Upper lobe of left lung (tissue), 6 donors: Measurements from ENCODE around the gene VCP. TPM values are rescaled to one million over a fixed set of nuclear protein-coding genes. Genes with fewer than 3 reads are reported as not detected.
A peak's percentile ranks its signal among the peaks of the same experiment; 100 is the strongest.

Experiments used
- ATAC-seq, 2 donors: fragments of 200-7000 bp; cut with Tn5 transposase; one replicate each; pipeline ENCODE4 v1.9.1; 2022; ENCODE audit warnings: mild to moderate bottlenecking in 2 of 2, moderate library complexity in 2 of 2; ENCODE audit not compliant: low FRiP score in 2 of 2
- DNase-seq, 2 donors: peaks; one replicate each; pipeline ENCODE4 v3.0.0-alpha.2; 2019 to 2020
- H3K27ac ChIP-seq, 4 donors: fragments of 200-600 bp; sonication (generic); one replicate each; pipeline ENCODE4 v1.5.1; 2016 to 2019
- H3K27me3 ChIP-seq, 4 donors: fragments of 200-600 bp; sonication (generic); one replicate each; pipeline ENCODE4 v1.5.1; 2017 to 2019
- H3K36me3 ChIP-seq, 4 donors: fragments of 200-600 bp; sonication (generic); one replicate each; pipeline ENCODE4 v1.5.1; 2016 to 2019
- H3K4me1 ChIP-seq, 4 donors: fragments of 200-600 bp; sonication (generic); one replicate each; pipeline ENCODE4 v1.5.1; 2018 to 2019
- H3K4me3 ChIP-seq, 4 donors: fragments of 200-600 bp; sonication (generic); one replicate each; pipeline ENCODE4 v1.5.1; 2017 to 2019; ENCODE audit warnings: mild to moderate bottlenecking in 2 of 4, moderate library complexity in 1 of 4
- H3K9me3 ChIP-seq, 4 donors: fragments of 200-600 bp; sonication (generic); one replicate each; pipeline ENCODE4 v1.5.1; 2018 to 2019
- EP300 ChIP-seq, 4 donors: sonication (generic); formaldehyde crosslinking; IDR thresholded peaks; one replicate each; pipeline ENCODE4 v1.5.1; 2017; ENCODE audit warnings: antibody characterized with exemption in 4 of 4, control low read depth in 2 of 4
- POLR2A ChIP-seq, 4 donors: fragments of 450-650 bp; IDR thresholded peaks; one replicate each; pipeline ENCODE4 v1.5.1; 2016 to 2017; ENCODE audit warnings: antibody characterized with exemption in 4 of 4, mild to moderate bottlenecking in 2 of 4
- POLR2AphosphoS5 ChIP-seq, 2 donors: sonication (generic); formaldehyde crosslinking; IDR thresholded peaks; one replicate each; pipeline ENCODE4 v1.5.1; 2017; ENCODE audit warnings: antibody characterized with exemption in 2 of 2
- WGBS, 2 donors: methylation state at CpG; one replicate each; pipeline ENCODE4 v1.1.5; 2017 to 2018; 5-methylcytosine and 5-hydroxymethylcytosine counted together
- total RNA-seq, 6 donors: library from RNA; depleted of rRNA in 4 of 6; stranded (reverse); fragments of >200 nt in 4 of 6; gene quantifications; one replicate each; pipeline versions ENCODE4 v1.1.0 to v1.2.1, GENCODE V29; 2016 to 2021
- TF ChIP-seq, protein P1 (sequence below), 6 experiments: fragments of 450-650 bp in 4 of 6; fragments of 200-600 bp in 2 of 6; sonication (generic) in 2 of 6; IDR thresholded peaks; one replicate each; pipeline ENCODE4 v1.5.1; 2016 to 2019; ENCODE audit warnings: antibody characterized with exemption in 6 of 6
- donor health status: DM: no; HTN: no; CAD: no; lungs with moderate emphysema.
- donor health status: DM: no; HTN: yes; CAD: no; lungs with severe emphysema.

VCP gene
- total RNA-seq, 6 donors from 2014 or later = 170 to 215 (median 189) TPM

DNA sequence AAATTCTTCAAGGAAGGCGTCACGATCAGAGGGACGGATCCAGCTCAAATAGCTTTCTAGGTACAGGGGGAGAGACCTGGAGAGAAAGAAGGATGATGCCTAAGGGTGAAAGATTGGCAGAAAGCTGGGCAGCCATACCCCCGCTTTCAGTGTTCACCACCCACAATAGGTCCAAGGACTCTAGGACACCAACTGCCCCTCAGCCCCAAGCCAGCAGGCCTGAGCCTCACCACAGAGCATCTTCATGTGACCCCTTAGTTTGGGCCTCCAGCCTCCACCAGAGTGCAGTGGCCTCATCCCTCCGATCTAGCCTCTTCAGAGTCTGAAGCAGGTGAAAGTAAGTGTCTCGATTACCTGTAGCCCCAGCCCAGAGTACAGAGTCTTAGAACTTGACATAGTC, 1.7 kb upstream of the VCP start:
- WGBS, 2 donors = 95 to 98% methylated on average over 5 to 6 of the region's 6 CpGs
- TF ChIP-seq POLR2A (IDR thresholded peaks at IDR 0.05) (no peak), POLR2AphosphoS5 (IDR thresholded peaks at IDR 0.05) (no peak), EP300 (IDR thresholded peaks at IDR 0.05) (no peak)
- TF ChIP-seq, protein P1, sequence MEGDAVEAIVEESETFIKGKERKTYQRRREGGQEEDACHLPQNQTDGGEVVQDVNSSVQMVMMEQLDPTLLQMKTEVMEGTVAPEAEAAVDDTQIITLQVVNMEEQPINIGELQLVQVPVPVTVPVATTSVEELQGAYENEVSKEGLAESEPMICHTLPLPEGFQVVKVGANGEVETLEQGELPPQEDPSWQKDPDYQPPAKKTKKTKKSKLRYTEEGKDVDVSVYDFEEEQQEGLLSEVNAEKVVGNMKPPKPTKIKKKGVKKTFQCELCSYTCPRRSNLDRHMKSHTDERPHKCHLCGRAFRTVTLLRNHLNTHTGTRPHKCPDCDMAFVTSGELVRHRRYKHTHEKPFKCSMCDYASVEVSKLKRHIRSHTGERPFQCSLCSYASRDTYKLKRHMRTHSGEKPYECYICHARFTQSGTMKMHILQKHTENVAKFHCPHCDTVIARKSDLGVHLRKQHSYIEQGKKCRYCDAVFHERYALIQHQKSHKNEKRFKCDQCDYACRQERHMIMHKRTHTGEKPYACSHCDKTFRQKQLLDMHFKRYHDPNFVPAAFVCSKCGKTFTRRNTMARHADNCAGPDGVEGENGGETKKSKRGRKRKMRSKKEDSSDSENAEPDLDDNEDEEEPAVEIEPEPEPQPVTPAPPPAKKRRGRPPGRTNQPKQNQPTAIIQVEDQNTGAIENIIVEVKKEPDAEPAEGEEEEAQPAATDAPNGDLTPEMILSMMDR (IDR thresholded peaks at IDR 0.05) = no peak
- H3K4me1 ChIP-seq = peaks cover 26 to 44% (median 28%) of the 10 kb centered on the region in 4 donors
- H3K9me3 ChIP-seq = no peaks in the 10 kb centered on the region
- no peaks in the 10 kb centered on the region for H3K27me3 ChIP-seq
- H3K36me3 ChIP-seq = peaks cover 0 to 11% (median 4%) of the 10 kb centered on the region in 4 donors
- DNase-seq (no peak), ATAC-seq (no peak)
- no peak overlapping the region for H3K27ac ChIP-seq
- H3K4me3 ChIP-seq = no peak overlapping the region

DNA sequence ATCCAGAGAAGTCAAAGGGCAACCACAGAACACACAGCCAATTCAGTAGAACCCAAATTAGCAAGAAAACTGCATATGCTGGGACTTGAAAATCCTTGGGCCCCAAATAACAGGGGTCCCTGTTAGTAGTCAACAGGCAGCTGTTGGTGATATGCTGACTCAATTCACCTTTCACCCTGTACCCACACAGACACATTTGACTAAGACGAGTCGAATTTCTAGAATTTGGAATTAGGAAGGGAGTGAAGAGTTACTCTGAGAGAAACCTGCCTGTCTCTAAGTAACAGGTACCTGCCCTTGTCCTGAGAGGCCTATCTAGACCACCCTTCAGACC, 821 bp upstream of the VCP start:
- no peaks in the 10 kb centered on the region for H3K9me3 ChIP-seq
- DNase-seq = no peak
- no peak for ATAC-seq
- H3K27me3 ChIP-seq = no peaks in the 10 kb centered on the region
- peaks cover 0 to 13% (median 4%) of the 10 kb centered on the region in 4 donors for H3K36me3 ChIP-seq
- peak overlapping the region; percentile 99 to 100 (median 100) for H3K27ac ChIP-seq
- no peak for TF ChIP-seq EP300 (IDR thresholded peaks at IDR 0.05)
- TF ChIP-seq, protein P1 (IDR thresholded peaks at IDR 0.05) = no peak
- TF ChIP-seq POLR2AphosphoS5 (IDR thresholded peaks at IDR 0.05) = no peak
- no peak for TF ChIP-seq POLR2A (IDR thresholded peaks at IDR 0.05)
- WGBS, 2 donors = 83 to 86% methylated on average over 2 of the region's 2 CpGs
- H3K4me1 ChIP-seq = peaks cover 30 to 40% (median 31%) of the 10 kb centered on the region in 4 donors
- H3K4me3 ChIP-seq = no peak overlapping the region

DNA sequence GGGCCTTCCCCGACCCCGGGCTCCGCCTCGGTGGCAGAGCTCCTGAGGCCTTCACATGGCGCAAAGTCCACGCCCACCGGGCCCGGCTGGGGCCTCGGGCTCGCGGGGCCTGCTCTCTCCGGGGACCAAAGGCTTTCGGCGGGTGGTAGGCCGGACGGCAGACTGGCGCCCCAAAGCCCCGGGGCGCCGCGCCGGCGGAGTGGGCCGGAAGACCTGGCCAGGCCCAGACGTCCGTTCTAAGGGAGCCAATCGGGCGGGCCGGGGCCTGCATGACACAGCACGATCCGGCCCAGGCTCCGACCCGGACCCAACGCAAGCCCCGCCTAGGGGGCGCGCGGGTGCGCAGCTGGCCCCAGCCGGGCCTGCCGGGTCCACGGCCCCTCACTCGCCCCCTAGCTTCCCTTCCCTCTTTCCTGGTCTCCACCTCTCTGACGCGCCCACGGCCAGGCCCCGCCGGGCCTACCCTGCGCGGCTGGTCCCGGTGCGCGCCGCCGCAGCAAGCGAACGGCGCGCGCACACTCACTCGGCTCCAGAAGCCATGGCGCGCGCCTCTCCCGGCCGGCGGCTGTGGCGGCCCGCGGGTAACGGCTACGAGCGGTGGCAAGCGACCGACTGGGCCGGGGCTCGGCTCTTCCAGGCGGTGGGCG, 488 bp downstream of the VCP start:
- TF ChIP-seq, protein P1 (IDR thresholded peaks at IDR 0.05) = peak in 4 of 6 experiments; percentile 41 to 60 (median 53)
- TF ChIP-seq EP300 (IDR thresholded peaks at IDR 0.05) (no peak), POLR2A (IDR thresholded peaks at IDR 0.05) (no peak), POLR2AphosphoS5 (IDR thresholded peaks at IDR 0.05) (peak; percentile 42 to 52)
- WGBS, 2 donors = 0 to 2% methylated on average over 15 to 18 of the region's 79 CpGs
- Histone ChIP-seq H3K27me3 (no peaks in the 10 kb centered on the region), H3K4me3 (peak overlapping the region; percentile 80 to 99 (median 89)), H3K27ac (peak overlapping the region; percentile 99 to 100 (median 100)), H3K9me3 (no peaks in the 10 kb centered on the region), H3K36me3 (peaks cover 10 to 26% (median 14%) of the 10 kb centered on the region in 4 donors), H3K4me1 (peaks cover 31 to 45% (median 37%) of the 10 kb centered on the region in 4 donors)
- ATAC-seq (peak; percentile 90 to 93), DNase-seq (peak; percentile 96)

DNA sequence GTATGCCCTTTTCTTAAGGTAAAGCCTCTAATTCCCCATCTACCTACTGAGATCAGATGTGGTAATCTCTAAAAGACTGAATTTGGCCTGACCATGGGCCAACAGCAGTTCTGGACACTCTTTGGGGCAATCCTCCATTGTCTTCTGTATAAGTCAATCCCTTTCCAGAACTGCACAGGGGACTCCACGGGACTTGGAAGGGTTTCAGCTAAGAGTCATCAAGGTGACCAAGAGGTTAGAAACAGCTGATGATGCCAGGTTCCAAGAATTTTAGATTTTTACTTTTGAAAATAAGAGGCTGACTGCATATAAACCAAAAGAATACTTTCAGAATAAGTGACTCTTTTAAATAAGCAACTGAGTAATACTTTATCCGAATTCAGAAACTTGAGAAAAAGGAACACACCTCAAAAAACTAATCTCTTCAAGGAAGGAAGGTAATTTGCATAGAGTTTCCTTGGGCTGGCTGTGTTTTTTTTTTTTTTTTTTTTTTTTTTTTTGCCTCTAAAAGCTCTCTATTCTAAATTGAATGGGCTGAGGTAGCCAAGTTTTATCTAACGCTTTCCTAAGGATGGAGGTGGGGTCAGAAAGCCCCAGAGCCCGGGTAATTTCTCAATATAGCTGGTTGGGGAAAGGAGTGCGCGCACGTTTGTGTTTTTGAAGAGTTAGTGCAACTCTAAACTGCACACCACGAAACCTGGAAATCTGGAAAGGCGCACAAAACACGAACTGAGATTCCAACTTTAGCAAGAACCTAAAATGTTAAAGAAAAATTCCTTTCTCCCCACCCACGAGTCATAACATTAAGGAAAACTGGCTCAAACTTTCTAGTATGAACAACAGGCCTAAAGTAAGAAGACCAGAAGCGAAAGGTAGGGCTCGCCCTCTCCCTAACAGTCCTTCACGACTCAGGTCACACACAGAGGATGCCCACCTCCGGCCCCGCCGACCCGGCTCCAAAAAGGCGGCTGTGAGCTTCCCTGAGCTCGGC, 1.3 kb downstream of the VCP start:
- no peak for ATAC-seq
- TF ChIP-seq POLR2A (IDR thresholded peaks at IDR 0.05) (no peak), EP300 (IDR thresholded peaks at IDR 0.05) (no peak), POLR2AphosphoS5 (IDR thresholded peaks at IDR 0.05) (no peak)
- TF ChIP-seq, protein P1 (IDR thresholded peaks at IDR 0.05) = no peak
- H3K4me1 ChIP-seq = peaks cover 31 to 45% (median 37%) of the 10 kb centered on the region in 4 donors
- DNase-seq = peak in 1 of 2 donors; percentile 34
- H3K27me3 ChIP-seq = no peaks in the 10 kb centered on the region
- no peaks in the 10 kb centered on the region for H3K9me3 ChIP-seq
- H3K36me3 ChIP-seq = peaks cover 18 to 34% (median 22%) of the 10 kb centered on the region in 4 donors
- H3K4me3 ChIP-seq = peak overlapping the region; percentile 80 to 99 (median 89)
- WGBS, 2 donors = 2 to 3% methylated on average over 19 to 20 of the region's 20 CpGs
- H3K27ac ChIP-seq = peak overlapping the region; percentile 99 to 100 (median 100)
